Neural progenitor cell (in vitro differentiated cells): Measurements from ENCODE around the gene STX8.

Experiments used
- CTCF ChIP-seq: fragments of 200-600 bp; sonication (generic); IDR thresholded peaks from 2 replicates; pipeline ENCODE4 v1.5.1; 2017; ENCODE audit warnings: antibody characterized with exemption, mild to moderate bottlenecking
- EZH2 ChIP-seq: fragments of 200-600 bp; sonication (generic); IDR thresholded peaks from 2 replicates; pipeline ENCODE4 v1.6.1; 2017; ENCODE audit warnings: antibody characterized with exemption, mild to moderate bottlenecking, moderate library complexity

DNA sequence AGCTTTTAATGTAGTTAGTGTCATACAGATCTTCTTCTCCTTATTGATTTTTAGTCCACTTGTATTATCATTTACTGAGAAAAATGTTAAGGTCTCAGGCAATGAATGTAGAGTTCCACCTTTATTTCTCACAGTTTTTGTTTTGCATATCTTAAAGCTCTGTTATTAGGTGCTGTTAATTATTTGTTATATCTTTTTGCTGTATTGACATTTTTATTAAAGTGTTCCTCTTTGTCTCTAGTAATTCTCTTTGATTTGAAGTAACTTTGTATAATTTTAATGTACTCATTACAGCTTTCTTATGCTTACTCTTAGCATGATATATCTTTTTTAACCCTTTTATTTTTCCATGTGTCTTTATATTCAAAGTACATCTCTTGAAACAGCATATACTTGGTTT, 47.3 kb upstream of the STX8 start:
- TF ChIP-seq CTCF (no peak), EZH2 (no peak)
